Myocyte (in vitro differentiated cells): Measurements from ENCODE around the gene GYG1. TPM values are rescaled to one million over a fixed set of nuclear protein-coding genes. Genes with fewer than 3 reads are reported as not detected.
"Not testable (repeated sequence)": the region's sequence is repeated elsewhere in the genome, so short reads cannot be mapped to it uniquely, and the experiment has no call there.

Experiments used
- DNase-seq: peaks from one replicate; pipeline ENCODE4 v3.0.0-alpha.2; 2012; ENCODE audit warnings: low read depth
- total RNA-seq: library from RNA; depleted of rRNA; stranded (reverse); fragments of >200 nt; gene quantifications from 2 replicates; pipeline ENCODE4 v1.2.3, GENCODE V29; 2014

GYG1 gene
- total RNA-seq, 1 donor from 2014 or later = 76.3 TPM

GRCh38 chr3:148987551-148987950 is 3.8 kb upstream of the GYG1 start:
- not testable (repeated sequence) for DNase-seq

DNA sequence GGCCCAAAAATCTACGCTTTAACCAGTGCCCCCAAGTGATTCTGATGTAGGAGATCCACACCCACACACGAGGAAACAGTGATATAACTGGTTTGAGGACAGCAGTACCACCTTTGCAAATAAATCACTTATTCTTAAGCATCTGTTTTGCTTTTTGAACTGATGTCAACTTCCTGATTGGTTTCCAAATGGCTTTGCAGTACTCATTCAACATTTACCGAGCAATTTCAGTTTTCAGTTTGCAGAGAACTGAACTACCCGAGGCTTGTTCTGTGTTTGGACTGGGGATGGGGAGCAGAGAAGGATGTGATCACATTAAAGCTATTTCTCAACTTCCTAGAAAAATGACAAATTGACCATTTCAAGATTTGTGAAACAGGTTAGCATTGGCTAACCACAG is 1.1 kb upstream of the GYG1 start:
- DNase-seq = no peak

GRCh38 chr3:148992027-148992634 is 791 bp downstream of the GYG1 start:
- DNase-seq = peak; percentile 74

GRCh38 chr3:148992635-148993255 is 1.4 kb downstream of the GYG1 start:
- peak; percentile 26 for DNase-seq

GRCh38 chr3:148997623-148998022 is 6.3 kb downstream of the GYG1 start:
- DNase-seq = no peak

- DNase-seq = no peak
Observed at GRCh38 chr3:148998297-148998696, 7.0 kb downstream of the GYG1 start.

DNA sequence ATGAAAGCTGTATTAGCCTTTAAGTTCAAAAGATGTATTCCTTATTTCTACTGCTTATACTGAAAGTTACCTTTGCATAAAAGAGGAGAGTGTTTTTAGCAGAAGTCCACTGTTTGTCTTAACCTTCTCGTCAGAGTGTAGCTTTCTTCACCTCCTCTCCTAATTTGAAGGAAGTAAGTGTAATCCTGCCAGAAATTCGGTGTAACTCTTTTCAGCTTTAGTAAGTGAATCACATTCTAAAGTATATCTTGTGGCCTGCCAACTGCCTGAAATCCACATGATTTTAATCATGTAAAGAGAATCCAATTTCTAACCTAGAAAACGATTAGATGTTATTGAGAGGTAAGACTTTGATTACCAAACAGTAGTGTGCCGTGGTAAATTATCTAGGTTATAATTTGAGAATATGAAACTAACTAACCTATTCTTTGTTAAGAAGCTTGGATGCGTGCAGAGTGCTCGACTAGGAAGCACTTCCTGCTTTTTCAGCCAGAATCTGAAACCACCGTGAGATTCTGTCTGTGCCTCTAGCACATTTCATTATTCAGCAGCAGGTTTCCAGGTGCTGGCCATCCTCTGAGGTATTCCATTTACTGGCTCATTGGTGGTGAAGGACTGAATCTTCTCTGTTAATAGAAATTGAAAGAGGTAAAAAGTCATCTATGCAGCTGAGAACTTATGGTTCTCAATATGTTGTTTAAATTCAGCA is 7.5 kb downstream of the GYG1 start:
- no peak for DNase-seq

DNA sequence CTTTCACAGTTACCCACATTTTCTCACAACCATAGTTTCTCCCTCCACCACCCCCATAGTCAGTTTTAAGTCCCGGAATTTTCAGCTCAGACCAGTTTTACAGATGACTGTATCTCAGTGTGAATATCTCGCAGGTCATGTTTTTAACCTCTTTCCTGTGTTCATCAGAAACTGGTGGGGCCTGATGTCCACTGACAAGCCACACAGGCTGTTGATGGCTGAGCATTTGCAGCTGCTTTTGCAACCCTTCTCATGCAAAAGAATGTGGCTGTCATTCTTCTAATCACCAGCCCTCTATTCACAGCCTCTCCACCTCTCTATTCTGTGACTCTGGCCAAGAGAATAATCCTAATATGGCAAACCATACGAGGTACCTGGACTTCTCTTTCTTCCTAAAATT is 8.5 kb downstream of the GYG1 start:
- DNase-seq = peak; percentile 46

GRCh38 chr3:149000206-149000745 is 8.9 kb downstream of the GYG1 start:
- DNase-seq = no peak

DNA sequence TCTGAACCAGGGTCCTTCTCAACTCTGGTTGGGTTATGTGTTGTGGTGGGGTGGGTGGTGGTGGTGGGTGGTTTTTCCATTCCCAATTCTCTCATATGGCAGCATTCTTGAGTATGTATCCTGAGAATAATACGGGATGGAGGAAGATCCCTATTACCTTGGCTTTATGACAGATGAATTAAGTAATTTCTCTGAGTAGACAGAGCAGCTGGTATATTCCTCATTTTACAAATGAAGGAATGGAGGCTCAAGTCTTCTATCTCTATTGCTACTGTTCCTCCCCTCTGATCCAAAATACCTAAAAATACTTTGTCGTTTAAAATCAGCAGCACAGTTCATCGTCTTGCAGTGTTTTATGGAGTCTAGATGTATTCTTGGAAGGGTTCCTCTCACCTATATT is 10.4 kb downstream of the GYG1 start:
- DNase-seq = no peak

- DNase-seq = no peak
Observed at GRCh38 chr3:149003653-149004305, 12.4 kb downstream of the GYG1 start.

DNA sequence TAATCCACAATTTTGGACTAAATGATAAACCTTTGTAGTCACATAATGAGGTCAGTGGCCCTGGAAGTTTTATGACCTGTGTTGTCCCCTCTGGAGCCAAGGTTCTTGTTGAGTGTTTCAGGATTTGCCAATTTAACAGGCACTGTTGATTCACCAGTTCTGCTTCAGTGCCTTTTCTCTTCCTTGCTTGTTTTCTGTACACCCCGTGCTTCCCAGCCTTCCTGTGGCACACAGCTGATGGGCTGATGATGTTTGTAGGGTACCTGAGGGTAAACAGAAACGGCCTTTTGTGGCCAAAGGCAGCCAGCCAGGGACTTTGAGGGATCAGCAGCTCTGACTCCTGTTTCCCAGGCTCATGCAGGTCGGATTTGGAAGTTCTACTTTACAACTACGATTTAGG is 13.3 kb downstream of the GYG1 start:
- DNase-seq = peak; percentile 61

DNA sequence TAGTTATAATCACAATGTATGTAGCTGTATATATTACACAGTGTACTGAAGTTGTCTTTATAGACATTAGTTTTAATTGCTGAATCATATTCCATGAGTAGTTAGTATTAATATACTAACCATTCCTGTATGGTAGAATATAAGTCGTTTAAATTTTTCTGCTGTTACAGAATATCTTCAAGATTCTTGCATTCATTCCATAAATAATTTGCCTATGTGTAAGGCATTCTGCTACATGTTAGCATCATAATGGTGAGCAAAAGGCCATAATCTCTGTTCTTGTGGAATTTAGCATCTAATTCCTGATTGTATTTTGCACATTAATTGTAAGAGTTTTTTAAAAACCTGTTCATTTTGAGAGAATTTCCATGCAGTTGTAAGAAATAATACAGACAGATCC is 14.1 kb downstream of the GYG1 start:
- DNase-seq = no peak

GRCh38 chr3:149007567-149008257 is 16.4 kb downstream of the GYG1 start:
- no peak for DNase-seq

DNA sequence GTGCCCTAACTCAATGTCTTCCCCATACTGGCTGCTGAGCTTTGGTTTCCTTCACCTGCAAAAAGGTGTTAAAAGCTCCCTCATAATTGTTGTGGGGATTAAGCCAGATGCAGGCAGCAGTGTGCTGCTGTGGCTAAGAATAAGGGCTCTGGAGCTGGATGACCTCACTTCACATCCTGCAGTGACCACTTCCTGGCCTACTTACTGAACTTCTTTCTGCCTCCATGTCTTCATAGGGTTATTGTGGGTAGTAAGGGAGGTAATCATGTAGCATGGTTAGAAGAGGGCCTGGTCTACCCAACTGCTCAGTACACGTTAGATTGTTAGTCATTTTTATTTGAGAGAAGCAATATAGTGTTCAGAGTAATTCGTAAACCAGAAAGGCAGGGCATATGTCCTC is 18.4 kb downstream of the GYG1 start:
- DNase-seq = no peak

DNA sequence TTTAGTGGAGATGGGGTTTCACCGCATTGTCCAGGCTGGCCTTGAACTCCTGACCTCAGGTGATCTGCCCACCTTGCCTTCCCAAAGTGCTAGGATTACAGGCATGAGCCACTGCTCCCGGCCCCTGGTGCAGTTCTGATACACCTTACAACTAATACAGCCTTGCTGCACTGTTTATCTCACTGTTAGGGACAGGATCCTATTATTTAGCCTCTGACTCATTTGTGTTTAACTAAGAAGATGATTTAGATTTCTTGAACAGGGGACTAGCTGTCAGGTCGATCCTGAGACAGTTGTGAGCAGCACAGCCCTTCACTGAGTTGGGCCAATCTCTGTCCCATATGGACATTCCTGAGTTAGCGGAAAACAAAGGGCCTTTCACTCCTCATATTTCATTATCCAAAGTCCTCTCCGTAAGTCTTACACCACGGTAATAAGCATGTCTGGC is 19.2 kb downstream of the GYG1 start:
- no peak for DNase-seq

DNA sequence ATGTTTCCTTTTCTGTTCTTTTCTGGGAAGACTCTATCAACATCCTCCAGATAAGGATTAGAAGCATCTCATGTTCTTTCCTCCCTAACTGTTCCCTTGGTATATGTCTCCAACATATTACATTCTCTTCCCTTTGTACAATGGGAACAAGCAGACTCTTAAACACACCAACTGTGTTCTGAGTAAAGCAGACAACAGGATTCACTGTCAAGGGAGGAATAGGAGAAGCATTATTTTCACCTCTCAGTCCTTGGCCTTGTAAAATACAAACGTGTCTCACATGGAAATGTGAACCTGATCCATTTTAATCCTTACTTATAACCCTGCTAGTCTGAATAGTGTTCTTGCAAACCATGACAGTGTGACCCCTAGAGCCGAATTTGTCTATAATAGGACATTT is 19.6 kb downstream of the GYG1 start:
- DNase-seq = no peak

- no peak for DNase-seq
Observed at GRCh38 chr3:149011676-149012075, 20.3 kb downstream of the GYG1 start.

GRCh38 chr3:149013726-149014125 is 22.4 kb downstream of the GYG1 start:
- DNase-seq = no peak

- no peak for DNase-seq
Observed at GRCh38 chr3:149015393-149015792, 24.1 kb downstream of the GYG1 start.

GRCh38 chr3:149016242-149016641 is 24.9 kb downstream of the GYG1 start:
- DNase-seq = no peak
